Activated T-helper 2 cell treated with anti-CD3 and anti-CD28 coated beads, Interferon-gamma antibody, Interleukin-2, Interleukin-4, amounts not matched to agents 10 μg/mL and 5 μg/mL and 100 μg/mL, durations not matched to agents 14 hours and 24 hours and 36 hours (primary cell): ENCODE data around the gene NLRP2B. TPM values are rescaled to one million over a fixed set of nuclear protein-coding genes. Genes with fewer than 3 reads are reported as not detected.
"Not testable (repeated sequence)": the region's sequence is repeated elsewhere in the genome, so short reads cannot be mapped to it uniquely, and the experiment has no call there.

Source experiments
- DNase-seq: peaks from one replicate; pipeline ENCODE4 v3.0.0; 2021; ENCODE audit warnings: low spot score
- H3K27ac Mint-ChIP-seq: one replicate; pipeline ENCODE4 v1.8.0; 2021; ENCODE audit warnings: mixed read lengths
- H3K27me3 Mint-ChIP-seq: one replicate; pipeline ENCODE4 v1.8.0; 2021; ENCODE audit warnings: low read depth, mixed read lengths
- H3K36me3 Mint-ChIP-seq: one replicate; pipeline ENCODE4 v1.8.0; 2021; ENCODE audit warnings: low read depth, mixed read lengths
- H3K4me1 Mint-ChIP-seq: one replicate; pipeline ENCODE4 v1.8.0; 2021; ENCODE audit warnings: low read depth, mixed read lengths
- H3K4me3 Mint-ChIP-seq: one replicate; pipeline ENCODE4 v1.8.0; 2021; ENCODE audit warnings: low read depth, mild to moderate bottlenecking, moderate library complexity, mixed read lengths
- H3K9me3 Mint-ChIP-seq: one replicate; pipeline ENCODE4 v1.8.0; 2021; ENCODE audit warnings: mixed read lengths
- intact Hi-C: fragments of 100-400 bp; cut with micrococcal nuclease; formaldehyde crosslinking; loops from one replicate; pipeline ENCODE4 v1.15.1; 2023
- total RNA-seq: library from RNA; stranded (reverse); gene quantifications from 2 replicates; pipeline ENCODE4 v1.2.3, GENCODE V29; 2022

Gene NLRP2B
- total RNA-seq, 1 donor from 2014 or later, result not detected

GRCh38 chrX:57643698-57644097 is 36.4 kb downstream of the NLRP2B start:
- Mint-ChIP-seq H3K4me1 (no peaks in the 10 kb centered on the region), H3K9me3 (no peaks in the 10 kb centered on the region), H3K4me3 (no peak overlapping the region)

DNA sequence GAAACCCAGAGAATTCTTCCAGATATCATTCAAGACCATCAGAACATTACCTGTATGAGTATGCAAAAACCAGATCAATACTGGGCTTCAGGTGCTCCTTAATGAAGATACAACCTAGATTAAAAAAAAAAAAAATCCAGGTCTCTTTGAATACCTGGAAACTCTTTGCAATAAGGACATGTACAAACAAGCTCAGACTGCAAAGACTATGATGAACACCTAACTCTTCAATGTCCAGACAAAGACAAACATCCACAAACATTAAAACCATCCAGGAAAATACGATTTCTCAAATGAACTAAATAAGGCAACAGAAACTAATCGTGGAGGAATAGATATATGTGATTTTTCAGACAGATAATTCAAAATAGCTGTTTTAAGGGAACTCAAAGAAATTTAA is 38.7 kb downstream of the NLRP2B start:
- DNase-seq, result no peak
- Mint-ChIP-seq H3K4me1 (no peaks in the 10 kb centered on the region), H3K36me3 (no peaks in the 10 kb centered on the region), H3K27me3 (no peaks in the 10 kb centered on the region), H3K9me3 (peaks cover 3% of the 10 kb centered on the region), H3K4me3 (no peak overlapping the region), H3K27ac (no peak overlapping the region)
- intact Hi-C loops, result no loop called here

More at GRCh38 chrX:57643698-57644097, 36.4 kb downstream of the NLRP2B start:
- Mint-ChIP-seq H3K27ac (no peak overlapping the region), H3K27me3 (no peaks in the 10 kb centered on the region), H3K36me3 (no peaks in the 10 kb centered on the region)
- no peak for DNase-seq
- intact Hi-C loops, result no loop called here

DNA sequence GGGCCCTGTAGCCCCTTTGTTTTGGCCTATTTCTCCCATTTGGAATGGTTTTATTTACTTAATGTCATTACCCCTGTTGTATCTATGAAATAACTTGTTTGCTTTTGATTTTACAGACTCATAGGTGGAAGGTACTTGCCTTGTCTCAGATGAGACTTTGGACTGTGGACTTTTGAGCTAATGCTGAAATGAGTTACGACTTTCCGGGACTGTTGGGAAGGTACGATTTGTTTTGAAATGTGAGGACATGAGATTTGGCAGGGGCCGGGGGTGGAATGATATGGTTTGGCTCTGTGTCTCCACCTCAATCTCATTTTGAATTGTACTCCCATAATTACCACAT is 39.4 kb downstream of the NLRP2B start:
- Mint-ChIP-seq H3K9me3 (peaks cover 5% of the 10 kb centered on the region), H3K27me3 (no peaks in the 10 kb centered on the region), H3K36me3 (no peaks in the 10 kb centered on the region), H3K27ac (no peak overlapping the region), H3K4me3 (no peak overlapping the region), H3K4me1 (no peaks in the 10 kb centered on the region)
- intact Hi-C loops, result no loop called here
- no peak for DNase-seq

DNA sequence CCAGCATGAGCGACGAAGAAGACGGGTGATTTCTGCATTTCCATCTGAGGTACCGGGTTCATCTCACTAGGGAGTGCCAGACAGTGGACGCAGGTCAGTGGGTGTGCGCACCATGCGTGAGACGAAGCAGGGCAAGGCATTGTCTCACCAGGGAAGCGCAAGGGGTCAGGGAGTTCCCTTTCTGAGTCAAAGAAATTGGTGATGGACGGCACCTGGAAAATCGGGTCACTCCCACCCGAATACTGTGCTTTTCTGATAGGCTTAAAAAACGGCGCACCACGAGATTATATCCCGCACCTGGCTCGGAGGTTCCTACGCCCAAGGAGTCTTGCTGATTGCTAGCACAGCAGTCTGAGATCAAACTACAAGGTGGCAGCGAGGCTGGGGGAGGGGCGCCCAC is 50.6 kb downstream of the NLRP2B start:
- H3K9me3 Mint-ChIP-seq, result peaks cover 21% of the 10 kb centered on the region
- H3K4me3 Mint-ChIP-seq, intact Hi-C loops, DNase-seq, H3K4me1 Mint-ChIP-seq, H3K36me3 Mint-ChIP-seq, H3K27ac Mint-ChIP-seq, H3K27me3 Mint-ChIP-seq: not testable (repeated sequence)

Other genes with a start within 250 kb of the NLRP2B start
- 5.5 and 6.0 TPM in 2 replicates for gene ZXDB, start 88.2 kb downstream of the NLRP2B start, total RNA-seq
- 3.4 and 3.9 TPM in 2 replicates for gene ZXDA, start 230.2 kb upstream of the NLRP2B start, total RNA-seq